Bronchial epithelial cell (primary cell): ENCODE data around the gene DCBLD2. TPM values are rescaled to one million over a fixed set of nuclear protein-coding genes. Genes with fewer than 3 reads are reported as not detected.

Experiments used
- DNase-seq: peaks from one replicate; pipeline ENCODE4 v3.0.0-alpha.2; 2010; ENCODE audit warnings: low read depth
- FAIRE-seq: peaks from 2 replicates; lab custom pipeline; 2011; peaks lifted over from hg19 to GRCh38; lab: Jason Lieb, UNC
- H3K27me3 ChIP-seq: 2 replicates; pipeline ENCODE4 v1.5.1; 2011; ENCODE audit warnings: low read length; ENCODE audit not compliant: control insufficient read depth, insufficient read depth
- H3K36me3 ChIP-seq: 2 replicates; pipeline ENCODE4 v1.5.1; 2011; ENCODE audit warnings: low read length; ENCODE audit not compliant: control insufficient read depth, insufficient read depth
- H3K4me3 ChIP-seq: 2 replicates; pipeline ENCODE4 v1.5.1; 2011; ENCODE audit warnings: mild to moderate bottlenecking, low read depth, low read length, control low read depth
- total RNA-seq: library from RNA; depleted of rRNA; stranded (reverse); fragments of >200 nt; gene quantifications from 2 replicates; pipeline ENCODE4 v1.2.1, GENCODE V29; 2014
- TF ChIP-seq, protein P1 (sequence below): IDR thresholded peaks from 2 replicates; pipeline ENCODE4 v1.5.1; 2011; ENCODE audit warnings: mild to moderate bottlenecking, moderate library complexity, low read length, control low read depth, inconsistent platforms; ENCODE audit not compliant: insufficient read depth, severe bottlenecking

DCBLD2 gene
- total RNA-seq, 1 donor from 2014 or later, result 96.1 TPM

DNA sequence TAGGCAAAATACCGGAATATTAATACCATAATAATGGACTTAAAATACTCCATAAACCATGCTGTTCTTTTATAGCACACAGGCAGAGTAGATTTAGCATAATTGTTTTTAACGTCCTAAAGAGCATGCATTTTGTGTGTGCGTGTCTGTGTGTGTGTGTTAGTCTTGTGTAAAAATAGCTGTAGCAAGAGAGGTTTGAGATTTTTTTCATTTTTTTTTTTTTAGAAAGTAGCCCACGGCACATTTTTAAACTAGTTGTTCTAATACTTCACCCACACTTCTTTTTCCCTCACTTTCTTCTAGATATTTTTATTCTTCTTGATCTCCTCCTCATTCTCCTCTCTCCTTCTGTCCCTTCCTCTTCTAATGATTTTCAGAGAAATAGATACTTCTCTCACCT is 145.9 kb downstream of the DCBLD2 start:
- Histone ChIP-seq H3K4me3 (no peak overlapping the region), H3K27me3 (no peaks in the 10 kb centered on the region), H3K36me3 (no peaks in the 10 kb centered on the region)
- FAIRE-seq, result no peak
- TF ChIP-seq, protein P1, sequence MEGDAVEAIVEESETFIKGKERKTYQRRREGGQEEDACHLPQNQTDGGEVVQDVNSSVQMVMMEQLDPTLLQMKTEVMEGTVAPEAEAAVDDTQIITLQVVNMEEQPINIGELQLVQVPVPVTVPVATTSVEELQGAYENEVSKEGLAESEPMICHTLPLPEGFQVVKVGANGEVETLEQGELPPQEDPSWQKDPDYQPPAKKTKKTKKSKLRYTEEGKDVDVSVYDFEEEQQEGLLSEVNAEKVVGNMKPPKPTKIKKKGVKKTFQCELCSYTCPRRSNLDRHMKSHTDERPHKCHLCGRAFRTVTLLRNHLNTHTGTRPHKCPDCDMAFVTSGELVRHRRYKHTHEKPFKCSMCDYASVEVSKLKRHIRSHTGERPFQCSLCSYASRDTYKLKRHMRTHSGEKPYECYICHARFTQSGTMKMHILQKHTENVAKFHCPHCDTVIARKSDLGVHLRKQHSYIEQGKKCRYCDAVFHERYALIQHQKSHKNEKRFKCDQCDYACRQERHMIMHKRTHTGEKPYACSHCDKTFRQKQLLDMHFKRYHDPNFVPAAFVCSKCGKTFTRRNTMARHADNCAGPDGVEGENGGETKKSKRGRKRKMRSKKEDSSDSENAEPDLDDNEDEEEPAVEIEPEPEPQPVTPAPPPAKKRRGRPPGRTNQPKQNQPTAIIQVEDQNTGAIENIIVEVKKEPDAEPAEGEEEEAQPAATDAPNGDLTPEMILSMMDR, result no peak
- no peak for DNase-seq

DNA sequence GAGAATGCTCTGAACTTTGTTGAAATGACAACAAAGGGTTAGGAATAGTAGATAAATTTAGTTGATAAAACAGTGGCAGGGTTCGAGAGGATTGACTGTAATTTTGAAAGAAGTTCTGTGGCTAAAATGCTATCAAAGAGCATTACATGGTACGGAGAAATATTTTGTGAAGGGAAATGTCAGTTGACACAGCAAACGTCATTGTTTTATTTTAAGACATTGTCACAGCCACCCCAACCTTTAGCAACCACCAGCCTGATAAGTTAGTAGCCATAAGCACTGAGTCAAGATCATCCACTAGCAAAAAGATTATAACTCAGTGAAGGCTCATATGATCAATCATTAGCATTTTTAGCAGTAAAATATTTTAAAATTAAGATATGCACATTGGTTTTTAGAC is 147.0 kb downstream of the DCBLD2 start:
- no peak for DNase-seq
- no peaks in the 10 kb centered on the region for H3K27me3 ChIP-seq
- FAIRE-seq, result no peak
- H3K4me3 ChIP-seq, result no peak overlapping the region
- TF ChIP-seq, protein P1, result no peak
- no peaks in the 10 kb centered on the region for H3K36me3 ChIP-seq

DNA sequence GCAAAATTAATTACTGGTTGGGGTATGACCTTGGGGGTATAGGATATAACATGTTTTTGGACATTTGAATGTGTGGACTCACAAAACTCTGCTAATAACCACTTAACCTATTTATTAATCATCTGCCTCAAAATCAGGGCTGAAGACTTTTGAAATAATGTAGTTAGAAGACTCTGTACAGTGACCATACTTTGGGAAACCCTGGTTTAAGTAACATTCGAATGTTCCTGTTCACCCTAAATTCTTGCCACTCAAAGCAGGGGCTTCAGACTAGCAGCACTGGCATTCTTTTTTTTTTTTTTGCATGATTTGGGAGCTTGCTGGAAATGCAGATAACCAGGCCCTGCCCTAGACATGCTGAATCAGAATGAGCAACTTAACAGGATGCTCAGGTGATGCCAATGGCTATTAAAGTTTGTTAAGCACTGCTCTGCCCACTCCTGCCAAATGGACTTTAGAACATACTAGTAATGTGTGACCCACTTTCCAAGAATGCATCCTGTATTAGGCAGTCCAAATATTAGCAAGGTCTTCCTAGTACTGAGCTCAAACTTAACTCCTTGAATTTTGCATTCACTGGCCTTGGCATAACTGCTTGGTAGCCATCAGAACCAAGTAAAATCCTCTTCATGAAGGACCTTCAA is 151.1 kb downstream of the DCBLD2 start:
- Histone ChIP-seq H3K4me3 (no peak overlapping the region), H3K36me3 (no peaks in the 10 kb centered on the region), H3K27me3 (no peaks in the 10 kb centered on the region)
- peak; percentile 34 for DNase-seq
- FAIRE-seq, result no peak
- TF ChIP-seq, protein P1, result no peak

DNA sequence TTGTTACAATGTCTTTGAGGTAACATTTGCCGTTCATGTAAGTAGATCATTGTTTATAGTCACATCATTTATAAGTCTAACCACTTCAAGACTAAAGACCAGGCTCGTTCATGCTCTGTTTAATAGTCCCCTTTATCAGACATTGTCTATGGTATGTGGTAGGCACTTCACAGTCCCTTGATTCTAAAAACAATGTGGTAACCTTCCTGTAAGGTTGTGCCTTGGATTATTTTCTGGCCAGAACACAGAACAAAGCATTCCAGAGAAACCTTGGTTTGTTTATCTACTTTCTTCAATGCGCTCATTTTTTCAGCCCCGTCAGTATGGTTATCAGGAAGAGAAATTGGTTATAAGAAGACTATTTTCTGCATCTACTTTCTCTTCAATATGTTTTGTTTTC is 154.6 kb downstream of the DCBLD2 start:
- FAIRE-seq (no peak), DNase-seq (no peak)
- Histone ChIP-seq H3K27me3 (no peaks in the 10 kb centered on the region), H3K36me3 (no peaks in the 10 kb centered on the region), H3K4me3 (no peak overlapping the region)
- TF ChIP-seq, protein P1, result no peak

DNA sequence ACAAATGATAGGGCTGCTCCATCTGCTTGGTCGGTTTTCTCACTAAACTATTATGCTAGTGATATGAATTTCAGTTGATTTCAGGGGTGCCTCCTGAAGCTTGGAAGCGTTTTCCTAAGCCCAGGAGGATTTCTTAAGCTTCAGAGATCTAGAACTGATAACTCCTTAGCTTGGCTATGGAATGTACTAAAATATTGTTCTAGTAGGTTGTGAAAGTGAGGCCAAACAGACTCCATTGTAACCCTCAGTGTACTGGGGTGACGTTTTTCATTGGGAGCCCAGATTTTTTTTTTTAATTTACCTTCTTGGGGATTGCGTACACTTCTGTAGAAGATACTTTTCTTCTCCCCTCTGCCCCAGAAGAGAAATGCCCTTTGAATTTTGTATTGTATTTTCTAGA is 155.4 kb downstream of the DCBLD2 start:
- DNase-seq (no peak), FAIRE-seq (no peak)
- no peak overlapping the region for H3K4me3 ChIP-seq
- no peaks in the 10 kb centered on the region for H3K27me3 ChIP-seq
- H3K36me3 ChIP-seq, result no peaks in the 10 kb centered on the region
- TF ChIP-seq, protein P1, result no peak

Other genes starting within 250 kb of the DCBLD2 start
- gene ST3GAL6, start 138.4 kb downstream of the DCBLD2 start, total RNA-seq, result 2.9 and 5.4 TPM in 2 replicates